Osteocyte (in vitro differentiated cells): ENCODE measurements around the gene DST. TPM values are rescaled to one million over a fixed set of nuclear protein-coding genes. Genes with fewer than 3 reads are reported as not detected.

Experiments
- DNase-seq: peaks from one replicate; pipeline ENCODE4 v3.0.0; 2021; ENCODE audit warnings: mixed read lengths; ENCODE audit not compliant: unreplicated experiment; ENCODE audit errors: extremely low spot score
- H3K27ac Mint-ChIP-seq: one replicate; pipeline ENCODE4 v1.8.0; 2021; ENCODE audit warnings: mild to moderate bottlenecking, mixed read lengths; ENCODE audit not compliant: unreplicated experiment
- H3K27me3 Mint-ChIP-seq: one replicate; pipeline ENCODE4 v1.8.0; 2021; ENCODE audit warnings: mixed read lengths; ENCODE audit not compliant: unreplicated experiment
- H3K36me3 Mint-ChIP-seq: one replicate; pipeline ENCODE4 v1.8.0; 2021; ENCODE audit warnings: mixed read lengths; ENCODE audit not compliant: unreplicated experiment
- H3K4me1 Mint-ChIP-seq: one replicate; pipeline ENCODE4 v1.8.0; 2021; ENCODE audit warnings: mixed read lengths; ENCODE audit not compliant: unreplicated experiment
- H3K4me3 Mint-ChIP-seq: one replicate; pipeline ENCODE4 v1.8.0; 2021; ENCODE audit warnings: mild to moderate bottlenecking, moderate library complexity, mixed read lengths; ENCODE audit not compliant: unreplicated experiment
- H3K9me3 Mint-ChIP-seq: one replicate; pipeline ENCODE4 v1.8.0; 2021; ENCODE audit warnings: mixed read lengths; ENCODE audit not compliant: unreplicated experiment
- CTCF ChIP-seq: fragments of 200-600 bp; sonication (generic); IDR thresholded peaks from 2 replicates; pipeline ENCODE4 v1.5.0; 2021; ENCODE audit warnings: antibody characterized with exemption, mild to moderate bottlenecking, moderate library complexity
- total RNA-seq: library from RNA; stranded (reverse); gene quantifications from 2 replicates; pipeline ENCODE4 v1.2.1, GENCODE V29; 2021

Gene DST
- total RNA-seq, 1 donor from 2014 or later: 240 TPM

GRCh38 chr6:56524891-56525703, 117.6 kb downstream of the DST start:
- Mint-ChIP-seq H3K4me3 (no peak overlapping the region), H3K36me3 (peaks cover 44% of the 10 kb centered on the region), H3K4me1 (peaks cover 32% of the 10 kb centered on the region), H3K27ac (peak overlapping the region; percentile 79), H3K9me3 (peaks cover 2% of the 10 kb centered on the region), H3K27me3 (no peaks in the 10 kb centered on the region)
- DNase-seq: no peak
- TF ChIP-seq CTCF: no peak

- Mint-ChIP-seq H3K4me1 (peaks cover 36% of the 10 kb centered on the region), H3K36me3 (peaks cover 40% of the 10 kb centered on the region), H3K27me3 (no peaks in the 10 kb centered on the region), H3K27ac (no peak overlapping the region), H3K9me3 (peaks cover 13% of the 10 kb centered on the region), H3K4me3 (no peak overlapping the region)
- no peak for TF ChIP-seq CTCF
- no peak for DNase-seq
These were observed 120.0 kb downstream of the DST start for GRCh38 chr6:56522495-56523270.

GRCh38 chr6:56521976-56522375, 120.7 kb downstream of the DST start:
- H3K4me3 Mint-ChIP-seq: no peak overlapping the region
- no peaks in the 10 kb centered on the region for H3K27me3 Mint-ChIP-seq
- peaks cover 13% of the 10 kb centered on the region for H3K9me3 Mint-ChIP-seq
- no peak for TF ChIP-seq CTCF
- H3K27ac Mint-ChIP-seq: peak overlapping the region; percentile 11
- H3K4me1 Mint-ChIP-seq: peaks cover 36% of the 10 kb centered on the region
- peaks cover 38% of the 10 kb centered on the region for H3K36me3 Mint-ChIP-seq
- no peak for DNase-seq

GRCh38 chr6:56521454-56521853, 121.2 kb downstream of the DST start:
- Mint-ChIP-seq H3K27me3 (no peaks in the 10 kb centered on the region), H3K9me3 (peaks cover 13% of the 10 kb centered on the region), H3K27ac (peak overlapping the region; percentile 11), H3K36me3 (peaks cover 38% of the 10 kb centered on the region), H3K4me1 (peaks cover 35% of the 10 kb centered on the region), H3K4me3 (no peak overlapping the region)
- no peak for DNase-seq
- no peak for TF ChIP-seq CTCF

- Mint-ChIP-seq H3K4me3 (no peak overlapping the region), H3K4me1 (peaks cover 23% of the 10 kb centered on the region), H3K27ac (peak overlapping the region; percentile 54), H3K27me3 (no peaks in the 10 kb centered on the region), H3K36me3 (peaks cover 34% of the 10 kb centered on the region), H3K9me3 (peaks cover 13% of the 10 kb centered on the region)
- DNase-seq: no peak
- TF ChIP-seq CTCF: no peak
These were observed 122.5 kb downstream of the DST start for GRCh38 chr6:56520218-56520617.
